ENCODE data around the gene CFAP47.

- TF ChIP-seq REST (IDR thresholded peaks at IDR 0.05; ENCODE audit: insufficient read depth in 1 of 2, low read depth in 2 of 2, low read length in 1 of 2), result no peak
- no peak for TF ChIP-seq CTCF (IDR thresholded peaks at IDR 0.05)
- no peak for TF ChIP-seq POLR2AphosphoS5 (IDR thresholded peaks at IDR 0.05; ENCODE audit: low read depth, low read length)
- no peak for TF ChIP-seq SIN3A (IDR thresholded peaks at IDR 0.05; ENCODE audit: borderline replicate concordance, insufficient read depth, low read depth, low read length)
- TF ChIP-seq TCF7L2 (IDR thresholded peaks at IDR 0.05; ENCODE audit: low read depth, low read length), result no peak
Measured at GRCh38 chrX:36062778-36063177, 143.2 kb downstream of the CFAP47 start.

Measured in Panc1 (cell line).